Mesodermal cell (in vitro differentiated cells): ENCODE measurements around the gene MLLT1.

ENCODE experiments used
- H3K27ac ChIP-seq: 2 replicates; pipeline ENCODE4 v1.7.0; 2013; ENCODE audit warnings: mild to moderate bottlenecking, low read depth, low read length, moderate library complexity; ENCODE audit not compliant: severe bottlenecking
- H3K36me3 ChIP-seq: 2 replicates; pipeline ENCODE4 v1.7.1; 2013; ENCODE audit warnings: mild to moderate bottlenecking, low read length, moderate library complexity; ENCODE audit not compliant: control insufficient read depth, insufficient read depth
- H3K4me1 ChIP-seq: one replicate; pipeline ENCODE4 v1.7.1; 2013; ENCODE audit warnings: mild to moderate bottlenecking, low read length; ENCODE audit not compliant: insufficient read depth, control insufficient read depth, poor library complexity, severe bottlenecking
- H3K4me3 ChIP-seq: 2 replicates; pipeline ENCODE4 v1.7.0; 2013; ENCODE audit warnings: low read length, control low read depth, mild to moderate bottlenecking; ENCODE audit not compliant: insufficient read depth, poor library complexity, severe bottlenecking; ENCODE audit errors: extremely low read depth
- H3K9me3 ChIP-seq: 2 replicates; pipeline ENCODE4 v1.7.1; 2013; ENCODE audit warnings: mild to moderate bottlenecking, low read length, moderate library complexity; ENCODE audit not compliant: control insufficient read depth
- WGBS, 2 experiments: methylation state at CpG; one replicate each; pipeline ENCODE4 v1.1.5; 2013; ENCODE audit warnings: missing lambda C conversion rate in 2 of 2; ENCODE audit not compliant: insufficient coverage in 2 of 2; 5-methylcytosine and 5-hydroxymethylcytosine counted together

Gene MLLT1

DNA sequence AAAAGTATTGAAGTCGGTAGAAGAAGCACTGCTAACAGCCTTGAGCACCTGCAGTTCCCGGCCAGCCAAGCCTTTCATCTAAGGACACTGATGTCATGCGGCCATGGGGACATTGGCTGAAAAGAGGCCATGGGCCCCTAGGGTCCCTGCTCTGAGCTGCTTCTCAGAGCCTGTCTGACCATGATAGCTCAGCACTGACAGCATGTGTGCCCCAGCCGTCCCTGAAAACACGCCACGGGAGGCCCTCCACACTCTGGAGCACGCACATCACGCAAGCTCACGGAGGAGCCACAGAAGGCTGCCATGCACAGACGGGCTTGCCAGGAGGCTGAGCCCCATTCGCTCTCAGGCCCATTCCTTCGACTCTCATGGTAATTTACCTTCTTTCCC, 51.8 kb downstream of the MLLT1 start:
- H3K27ac ChIP-seq = no peak overlapping the region
- peaks cover 62% of the 10 kb centered on the region for H3K36me3 ChIP-seq

DNA sequence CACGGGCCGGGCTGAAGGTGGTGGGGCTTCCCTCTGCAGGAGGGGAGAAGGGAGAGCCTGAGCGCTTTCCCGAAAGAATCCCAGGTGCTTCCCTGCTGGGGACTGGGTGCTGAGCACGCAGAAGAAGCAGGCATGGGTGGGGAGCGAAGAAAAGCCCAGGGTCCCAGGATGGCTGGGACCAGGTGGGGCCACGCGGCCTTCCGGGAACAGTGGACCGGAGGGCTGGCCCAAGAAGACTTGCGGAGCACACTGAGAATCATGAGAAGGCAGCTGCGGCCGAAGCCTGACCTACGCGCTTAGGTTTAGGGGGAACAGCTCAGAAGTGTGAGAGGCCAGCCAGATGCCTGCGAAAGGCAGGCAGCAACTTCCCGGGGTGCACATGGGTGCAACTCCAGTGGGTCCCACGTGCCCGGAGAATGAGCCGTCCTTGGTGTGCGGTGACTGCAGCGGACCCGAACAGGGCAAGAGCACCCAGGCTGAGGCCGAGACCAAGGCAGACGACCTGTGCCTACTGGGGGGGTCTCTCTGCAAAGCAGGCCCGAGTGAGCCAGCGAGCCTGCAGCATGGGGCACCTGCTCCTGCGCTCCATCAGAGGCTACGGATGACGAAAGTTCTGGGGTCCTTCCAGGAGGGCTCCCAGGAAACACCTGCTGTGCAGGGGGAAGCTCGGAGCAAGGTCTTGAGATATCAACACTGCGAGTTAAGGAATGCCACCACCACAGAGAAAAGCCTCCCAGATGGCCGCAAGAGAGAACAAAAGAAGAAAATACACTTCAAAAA, 52.4 kb downstream of the MLLT1 start:
- WGBS, 2 experiments = 96% methylated on average over 30 to 32 of the region's 33 CpGs
- Histone ChIP-seq H3K27ac (no peak overlapping the region), H3K4me1 (no peaks in the 10 kb centered on the region), H3K9me3 (no peaks in the 10 kb centered on the region), H3K36me3 (peaks cover 65% of the 10 kb centered on the region), H3K4me3 (no peak overlapping the region)

More for the DNA sequence above, 51.8 kb downstream of the MLLT1 start:
- 86 to 88% methylated on average over 12 of the region's 12 CpGs for WGBS, 2 experiments
- Histone ChIP-seq H3K4me1 (no peaks in the 10 kb centered on the region), H3K4me3 (no peak overlapping the region), H3K9me3 (no peaks in the 10 kb centered on the region)

DNA sequence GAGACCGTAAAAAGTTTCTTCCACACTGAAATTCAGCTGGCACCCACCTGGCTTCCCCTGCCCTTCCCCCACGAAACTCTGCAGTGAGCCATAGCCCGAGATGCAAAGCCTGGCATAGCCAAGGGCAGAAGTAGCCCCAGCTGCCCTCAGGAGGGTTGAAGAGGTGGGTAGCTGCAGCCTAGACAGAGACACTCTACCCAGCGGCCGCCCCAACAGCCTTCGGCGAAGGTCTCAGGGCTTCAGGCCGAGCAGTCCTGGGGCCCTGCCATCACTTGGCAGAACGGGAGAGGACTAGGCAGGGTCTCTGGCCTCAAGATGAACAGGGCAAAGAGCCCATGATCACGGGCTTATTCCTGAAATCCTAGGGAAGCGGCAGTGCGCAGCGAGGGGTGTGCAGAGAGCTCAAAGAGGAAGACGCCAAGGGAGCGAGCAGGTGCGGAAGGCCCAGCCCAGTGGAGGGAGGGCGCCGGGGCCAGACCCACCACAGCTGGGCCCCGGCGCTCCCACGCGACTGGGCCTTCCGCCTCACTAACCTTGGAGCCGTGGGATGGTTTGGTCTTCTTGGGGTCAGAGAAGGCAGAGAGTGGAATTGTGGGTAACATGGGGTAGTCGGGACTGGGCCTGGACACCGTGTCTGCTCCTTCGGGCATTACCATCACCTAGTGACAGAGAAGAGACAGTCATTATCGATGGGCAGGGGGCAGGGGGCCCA, 53.2 kb downstream of the MLLT1 start:
- Histone ChIP-seq H3K27ac (no peak overlapping the region), H3K9me3 (no peaks in the 10 kb centered on the region), H3K4me1 (no peaks in the 10 kb centered on the region), H3K36me3 (peaks cover 69% of the 10 kb centered on the region), H3K4me3 (no peak overlapping the region)
- WGBS, 2 experiments = 95 to 96% methylated on average over 25 to 26 of the region's 28 CpGs

DNA sequence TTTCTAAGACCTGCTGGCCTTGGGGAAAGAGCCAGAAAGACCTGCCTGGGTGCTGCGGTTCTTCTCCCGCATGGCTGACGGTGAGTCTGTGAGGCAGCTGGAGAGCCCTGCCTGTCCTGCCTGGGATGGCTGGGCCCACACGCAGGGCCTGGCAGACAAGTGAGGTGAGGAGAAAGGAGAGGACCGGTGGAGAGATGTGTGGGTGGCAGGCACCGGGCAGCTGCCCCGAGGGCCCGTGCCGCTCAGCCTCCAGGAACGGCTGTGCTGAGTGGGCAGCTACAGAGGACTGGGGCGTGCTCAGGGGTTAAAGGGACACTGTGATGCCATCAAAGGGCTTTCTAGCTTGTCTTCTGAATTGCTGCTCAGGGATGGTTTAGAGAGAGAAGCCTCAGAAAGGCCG, 53.8 kb downstream of the MLLT1 start:
- WGBS, 2 experiments = 96 to 97% methylated on average over 11 to 12 of the region's 12 CpGs
- no peaks in the 10 kb centered on the region for H3K9me3 ChIP-seq
- no peak overlapping the region for H3K27ac ChIP-seq
- H3K36me3 ChIP-seq = peaks cover 75% of the 10 kb centered on the region
- H3K4me1 ChIP-seq = no peaks in the 10 kb centered on the region
- H3K4me3 ChIP-seq = no peak overlapping the region

DNA sequence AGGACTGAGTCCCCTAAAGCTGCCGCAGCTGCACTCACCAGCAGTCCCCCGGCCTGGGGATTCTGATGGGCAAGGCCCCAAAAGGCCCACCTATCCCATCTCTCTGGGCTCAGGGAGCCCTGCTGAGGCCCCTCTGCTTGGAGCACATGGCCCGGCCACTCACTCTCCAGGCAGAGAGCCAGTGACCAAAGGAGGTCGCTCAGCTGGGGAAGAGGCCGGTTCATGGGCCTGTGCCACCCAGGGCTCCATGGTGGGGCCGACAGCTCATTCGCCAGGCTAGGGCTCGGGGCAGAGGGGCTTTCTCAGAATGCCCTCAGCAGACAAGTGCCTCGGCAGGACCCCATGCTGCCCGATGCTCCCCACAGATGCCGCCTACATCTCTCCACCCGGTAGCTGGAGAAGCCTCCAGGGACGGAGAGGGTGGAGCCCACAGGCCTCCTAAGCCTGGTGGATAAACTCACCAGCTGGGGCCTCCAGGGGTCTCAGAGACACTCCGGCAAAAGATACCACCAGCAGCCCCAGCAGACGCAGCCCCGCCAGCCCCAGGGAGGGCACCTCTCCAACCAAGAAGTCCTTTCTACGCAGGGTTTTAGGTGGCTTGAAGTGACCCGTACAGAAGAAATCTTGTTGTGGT, 54.4 kb downstream of the MLLT1 start:
- H3K27ac ChIP-seq = no peak overlapping the region
- no peaks in the 10 kb centered on the region for H3K9me3 ChIP-seq
- peaks cover 74% of the 10 kb centered on the region for H3K36me3 ChIP-seq
- no peaks in the 10 kb centered on the region for H3K4me1 ChIP-seq
- 95 to 96% methylated on average over 17 to 18 of the region's 18 CpGs for WGBS, 2 experiments
- no peak overlapping the region for H3K4me3 ChIP-seq

DNA sequence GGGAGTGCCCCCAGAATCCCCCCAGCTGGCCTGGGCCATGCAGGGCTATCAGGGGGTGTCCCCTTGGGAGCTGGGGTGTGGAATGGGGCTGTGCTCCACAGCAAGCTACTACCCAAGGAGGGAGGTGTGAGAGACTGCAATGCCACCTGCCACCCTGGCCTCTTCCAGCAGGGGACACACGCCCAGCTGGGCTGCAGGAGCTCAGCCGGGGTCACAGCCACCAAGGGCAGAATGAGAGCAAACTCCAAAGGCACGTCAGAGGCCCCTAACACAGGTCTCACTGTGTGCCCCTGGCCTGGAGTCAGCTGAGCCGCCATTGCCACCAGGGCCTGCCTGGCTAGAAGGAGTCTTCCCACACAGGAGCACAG, 55.5 kb downstream of the MLLT1 start:
- H3K36me3 ChIP-seq = peaks cover 72% of the 10 kb centered on the region
- H3K9me3 ChIP-seq = no peaks in the 10 kb centered on the region
- no peak overlapping the region for H3K27ac ChIP-seq
- 90 to 96% methylated on average over 3 to 4 of the region's 4 CpGs for WGBS, 2 experiments
- H3K4me3 ChIP-seq = no peak overlapping the region
- H3K4me1 ChIP-seq = no peaks in the 10 kb centered on the region

DNA sequence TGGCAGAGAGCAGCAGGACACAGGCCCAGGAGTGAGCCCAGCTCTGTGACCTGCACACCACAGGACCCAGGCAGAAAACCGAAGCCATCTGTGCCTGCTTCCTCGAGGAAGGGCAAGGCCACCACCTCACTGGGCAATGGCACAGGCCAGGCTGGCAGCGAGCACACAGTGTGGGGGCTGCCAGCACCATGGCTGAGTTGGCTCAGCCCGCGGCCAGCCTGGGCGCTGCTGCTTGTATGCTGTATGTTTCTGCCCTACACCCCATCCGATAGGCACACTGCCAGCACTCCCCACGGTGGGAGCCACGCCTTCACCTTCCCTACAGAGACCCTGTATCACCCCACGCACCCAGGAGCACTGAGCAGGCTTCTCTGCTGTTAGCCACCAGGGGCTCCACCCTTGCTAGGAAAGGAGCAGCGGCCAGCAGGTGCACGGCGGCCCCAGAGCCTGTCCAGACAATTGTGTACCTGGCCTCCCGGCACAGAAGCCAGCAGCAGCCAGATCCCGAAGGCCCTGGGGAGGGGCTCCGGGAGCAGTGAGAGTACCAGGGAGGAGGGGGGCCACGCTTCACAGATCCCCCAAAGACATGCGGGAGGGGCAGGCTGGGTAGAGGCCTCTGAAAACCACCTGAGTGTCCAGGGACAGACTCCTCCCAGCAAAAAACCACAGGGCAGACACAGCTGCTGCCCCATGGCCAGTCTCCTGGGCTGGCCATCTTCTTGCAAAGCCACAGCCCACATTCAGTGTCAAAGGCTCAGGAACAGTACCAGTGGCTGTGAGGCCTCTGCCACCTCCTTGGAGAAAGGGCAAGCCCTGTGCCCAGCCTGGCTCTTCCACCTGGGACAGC, 56.1 kb downstream of the MLLT1 start:
- no peaks in the 10 kb centered on the region for H3K9me3 ChIP-seq
- WGBS, 2 experiments = 90 to 92% methylated on average over 18 of the region's 18 CpGs
- H3K4me1 ChIP-seq = peaks cover 3% of the 10 kb centered on the region
- no peak overlapping the region for H3K27ac ChIP-seq
- H3K36me3 ChIP-seq = peaks cover 66% of the 10 kb centered on the region
- no peak overlapping the region for H3K4me3 ChIP-seq

DNA sequence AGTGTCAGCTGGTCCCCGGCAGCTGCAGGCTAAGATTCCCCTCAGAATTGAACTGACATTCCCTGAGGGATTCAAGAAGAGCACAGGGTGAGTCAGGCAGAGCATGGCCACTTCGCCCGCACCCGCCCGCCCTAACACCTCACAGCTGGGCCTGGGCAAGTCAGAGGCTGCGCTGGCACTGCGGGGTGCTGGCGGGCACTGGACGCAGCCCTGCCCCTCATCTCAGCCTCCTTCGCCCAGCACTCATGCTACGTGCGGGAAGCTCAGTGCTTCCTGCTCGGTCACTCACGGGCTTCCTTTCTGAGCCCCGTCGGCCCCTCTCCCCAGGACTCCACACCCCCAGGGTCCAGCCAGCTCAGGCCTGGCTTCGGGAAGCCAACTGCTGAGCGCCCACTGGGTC, 56.9 kb downstream of the MLLT1 start:
- no peaks in the 10 kb centered on the region for H3K9me3 ChIP-seq
- peaks cover 10% of the 10 kb centered on the region for H3K4me1 ChIP-seq
- no peak overlapping the region for H3K27ac ChIP-seq
- peaks cover 66% of the 10 kb centered on the region for H3K36me3 ChIP-seq
- H3K4me3 ChIP-seq = no peak overlapping the region
- WGBS, 2 experiments = 90 to 98% methylated on average over 17 of the region's 18 CpGs

DNA sequence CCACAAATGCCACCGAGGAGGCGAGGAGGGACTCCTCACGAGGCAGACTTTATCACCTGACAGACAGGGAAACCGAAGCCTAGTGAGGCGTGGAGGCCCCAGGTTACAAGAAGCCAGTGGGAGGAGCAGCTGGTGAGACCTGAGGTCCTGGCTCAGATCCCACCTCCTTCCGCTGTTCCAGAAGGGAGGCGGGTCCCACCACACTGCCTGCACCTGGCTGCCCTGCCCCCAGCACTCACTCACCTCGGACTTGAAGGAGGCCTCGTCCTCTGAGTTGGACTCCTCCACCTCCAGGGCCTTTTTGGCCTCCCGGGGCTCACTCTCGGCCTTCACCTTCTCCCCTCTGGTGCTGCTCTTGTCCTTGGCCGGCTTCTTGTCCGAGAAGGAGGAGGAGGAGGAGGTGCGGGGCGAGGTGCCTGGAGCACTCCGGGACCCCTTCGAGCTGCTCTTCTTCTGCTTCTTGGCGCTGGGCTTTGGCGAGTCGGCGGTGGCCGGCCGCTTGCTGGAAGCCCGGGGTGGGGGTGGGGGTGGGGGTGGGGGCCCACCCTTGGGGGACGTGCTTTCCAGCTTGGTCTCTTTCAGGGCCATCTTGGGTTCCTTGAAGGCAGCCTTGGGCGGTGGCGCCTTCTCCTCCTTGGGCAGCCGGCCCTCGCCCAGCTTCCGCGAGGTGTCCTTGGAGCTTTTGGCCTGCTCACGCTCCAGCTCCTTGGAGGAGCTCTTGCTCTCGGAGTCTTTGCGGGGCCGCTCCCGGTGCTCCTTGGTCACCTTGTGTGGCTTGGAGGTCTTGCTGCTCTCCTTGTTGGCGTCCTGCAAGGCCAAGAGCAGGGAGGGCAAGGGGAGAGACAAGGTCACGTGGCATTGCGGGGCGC, 57.7 kb downstream of the MLLT1 start:
- H3K9me3 ChIP-seq = no peaks in the 10 kb centered on the region
- peaks cover 64% of the 10 kb centered on the region for H3K36me3 ChIP-seq
- H3K27ac ChIP-seq = no peak overlapping the region
- no peak overlapping the region for H3K4me3 ChIP-seq
- peaks cover 18% of the 10 kb centered on the region for H3K4me1 ChIP-seq
- 96 to 97% methylated on average over 16 to 22 of the region's 40 CpGs for WGBS, 2 experiments
